ENCODE measurements around the gene SPOCK1. TPM values are rescaled to one million over a fixed set of nuclear protein-coding genes. Genes with fewer than 3 reads are reported as not detected.

The SPOCK1 gene
- total RNA-seq, 2 donors from 2014 or later, result 75.0 to 213 TPM

DNA sequence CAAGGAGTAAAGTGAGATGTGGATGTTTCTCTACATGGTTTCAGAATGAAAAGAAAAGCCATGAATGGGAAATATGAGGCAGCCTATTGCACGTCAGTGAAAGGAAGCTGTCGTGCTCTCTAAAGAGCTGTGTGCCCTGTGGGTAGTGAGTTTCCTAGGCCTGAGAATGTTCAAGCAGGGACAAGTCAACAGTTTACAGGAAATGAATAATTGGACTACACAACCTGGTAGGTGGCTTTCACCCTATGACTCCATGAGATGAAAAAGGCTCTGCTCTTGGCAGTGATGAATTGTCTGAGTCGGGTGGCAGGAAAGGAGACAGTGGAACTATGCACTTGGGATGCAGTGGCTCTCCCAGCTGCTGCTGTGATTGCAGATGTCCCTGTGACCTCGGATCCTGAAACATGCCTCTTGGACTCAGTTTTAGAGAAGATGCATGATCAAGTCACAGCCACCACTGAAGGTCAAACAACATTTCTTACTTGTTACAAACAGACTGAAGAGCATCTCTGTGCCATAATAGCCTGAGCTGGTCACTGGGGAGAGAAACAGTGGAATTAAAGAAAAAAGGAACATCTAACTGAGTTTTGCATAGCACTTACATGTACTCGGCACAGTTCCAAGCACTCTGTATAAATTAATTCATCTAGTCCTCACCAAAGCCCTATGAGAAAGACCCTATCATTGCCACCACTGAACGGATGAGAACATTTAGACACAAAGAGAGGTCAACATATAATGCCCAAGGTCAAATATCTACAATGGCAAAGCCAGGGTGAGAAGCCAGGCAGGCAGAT lies 293.7 kb downstream of the SPOCK1 start:
- ATAC-seq (no peak), DNase-seq (no peak)
- intact Hi-C loops (cut with DNase I), result no loop called here

GRCh38 chr5:137203011-137203632 lies 296.0 kb downstream of the SPOCK1 start:
- no peak for ATAC-seq
- intact Hi-C loops (cut with DNase I), result no loop called here
- no peak for DNase-seq

DNA sequence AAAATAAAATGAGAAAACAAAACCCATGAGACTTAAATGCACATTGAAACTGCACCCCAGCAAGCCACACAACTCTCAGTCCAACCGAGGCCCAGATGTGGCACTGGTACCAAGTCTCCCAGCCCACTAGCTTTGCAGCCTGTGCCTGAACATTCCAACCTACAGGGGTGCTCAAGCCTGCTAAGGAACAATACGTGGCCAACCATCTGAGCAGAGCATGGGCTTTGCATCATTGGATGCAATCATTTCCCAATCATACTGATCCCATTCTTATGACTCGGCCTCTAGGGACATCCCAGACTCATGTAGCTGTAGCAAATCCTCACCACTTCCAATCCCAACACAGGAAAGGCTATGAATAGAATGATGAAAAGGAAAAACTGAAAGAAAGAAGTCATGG lies 297.2 kb downstream of the SPOCK1 start:
- intact Hi-C loops (cut with DNase I), result no loop called here
- DNase-seq (peak; percentile 44), ATAC-seq (peak; percentile 55 to 57)

DNA sequence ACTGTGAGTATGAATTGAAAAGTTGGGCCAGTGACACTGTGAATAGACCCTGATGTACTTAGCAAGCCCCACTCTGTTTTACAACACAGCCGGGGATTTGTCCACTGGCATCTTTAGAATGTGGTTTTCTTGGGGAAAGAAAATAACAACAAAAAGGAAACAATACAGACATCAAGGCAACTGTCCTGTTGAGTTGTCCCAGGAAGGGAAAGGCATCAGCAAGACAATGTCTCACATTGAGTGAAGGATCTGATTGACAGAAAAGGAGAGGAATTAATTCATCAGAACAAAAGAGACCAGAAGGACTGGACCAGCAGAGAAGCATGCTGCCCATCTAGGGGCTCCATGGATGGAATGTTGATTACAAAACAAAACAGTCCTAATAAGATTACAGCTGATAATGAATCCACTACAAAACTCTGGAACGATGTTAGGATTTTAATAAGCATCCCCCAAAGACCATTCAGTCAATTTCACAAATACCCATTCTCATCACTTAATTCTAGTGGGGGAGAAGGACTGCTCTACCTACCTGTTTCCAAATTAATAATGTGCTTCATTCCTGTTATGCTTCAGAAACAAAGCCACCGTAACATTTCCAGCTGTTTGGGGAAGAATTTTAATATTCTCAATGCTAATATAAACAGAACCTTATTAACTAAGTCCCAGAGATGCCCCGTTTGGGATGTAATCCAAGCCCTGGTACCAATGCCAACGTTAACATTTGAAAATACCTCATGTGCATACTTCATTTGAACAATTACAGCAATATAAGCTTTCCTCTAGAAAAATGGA lies 298.0 kb downstream of the SPOCK1 start:
- no peak for ATAC-seq
- intact Hi-C loops (cut with DNase I), result no loop called here

DNA sequence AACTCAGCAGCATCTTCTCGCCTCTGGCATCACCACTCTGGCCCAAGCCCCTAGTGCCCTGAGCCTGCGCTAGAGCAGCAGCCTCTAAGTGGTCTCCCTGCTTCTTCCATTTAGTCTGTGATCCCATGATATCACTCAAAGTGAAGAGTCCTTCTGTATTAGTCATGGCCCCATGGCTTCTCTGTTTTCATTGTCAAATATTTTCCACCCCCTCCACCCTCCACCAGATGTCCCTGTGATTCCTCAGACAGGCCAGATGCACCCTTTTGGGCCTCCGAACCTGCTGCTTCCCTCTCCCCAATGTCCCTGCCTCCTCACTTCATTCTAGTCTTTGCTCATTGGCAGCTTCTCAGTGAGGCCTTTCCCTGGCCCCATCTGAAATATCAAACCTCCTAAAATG lies 299.2 kb downstream of the SPOCK1 start:
- DNase-seq, result no peak
- peak in 1 of 2 donors; percentile 61 for ATAC-seq
- intact Hi-C loops (cut with DNase I), result no loop called here

More for the DNA sequence above, 298.0 kb downstream of the SPOCK1 start:
- DNase-seq, result no peak

DNA sequence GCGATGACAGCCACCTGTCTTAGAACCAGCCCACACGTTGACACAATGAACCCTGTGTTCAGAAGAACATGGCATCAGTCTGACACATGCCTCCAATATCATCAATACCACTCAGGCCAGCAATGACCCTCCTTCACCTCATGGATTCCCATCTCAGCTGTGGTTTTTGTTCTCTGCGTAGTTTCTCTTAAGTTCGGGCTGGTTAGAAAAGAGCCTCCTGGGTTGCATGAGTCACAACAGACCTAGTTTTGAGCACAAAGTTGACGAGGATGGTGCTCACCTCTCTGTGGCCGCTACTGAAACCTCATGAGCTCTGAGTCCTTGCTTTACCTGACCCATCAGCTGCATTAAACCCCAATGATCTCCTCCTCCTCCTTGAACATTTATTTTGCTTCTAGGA lies 299.9 kb downstream of the SPOCK1 start:
- intact Hi-C loops (cut with DNase I), result no loop called here
- DNase-seq (no peak), ATAC-seq (no peak)

DNA sequence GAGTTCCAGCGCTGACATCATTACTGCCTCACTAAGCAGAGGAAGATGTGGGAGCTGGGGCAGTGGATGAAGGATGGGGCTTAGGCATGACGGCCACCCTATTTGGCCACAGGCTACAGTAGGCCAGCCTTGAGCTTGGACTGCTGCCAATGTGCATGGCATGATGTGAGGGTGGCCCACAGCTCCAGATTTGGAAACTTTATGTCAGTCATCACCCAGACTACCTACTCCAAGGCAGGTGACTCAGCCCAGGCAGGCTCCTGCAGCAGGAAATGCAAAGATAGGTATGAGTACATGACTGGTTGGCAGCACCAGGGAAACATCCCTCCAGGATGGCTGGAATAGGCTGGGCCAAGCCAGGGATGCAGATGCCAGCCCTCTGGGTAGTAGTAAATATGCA lies 303.6 kb downstream of the SPOCK1 start:
- intact Hi-C loops (cut with DNase I), result no loop called here
- no peak for DNase-seq
- peak in 1 of 2 donors; percentile 57 for ATAC-seq

- no peak for ATAC-seq
- no peak for DNase-seq
Measured at GRCh38 chr5:137194300-137194699, 304.8 kb downstream of the SPOCK1 start.

DNA sequence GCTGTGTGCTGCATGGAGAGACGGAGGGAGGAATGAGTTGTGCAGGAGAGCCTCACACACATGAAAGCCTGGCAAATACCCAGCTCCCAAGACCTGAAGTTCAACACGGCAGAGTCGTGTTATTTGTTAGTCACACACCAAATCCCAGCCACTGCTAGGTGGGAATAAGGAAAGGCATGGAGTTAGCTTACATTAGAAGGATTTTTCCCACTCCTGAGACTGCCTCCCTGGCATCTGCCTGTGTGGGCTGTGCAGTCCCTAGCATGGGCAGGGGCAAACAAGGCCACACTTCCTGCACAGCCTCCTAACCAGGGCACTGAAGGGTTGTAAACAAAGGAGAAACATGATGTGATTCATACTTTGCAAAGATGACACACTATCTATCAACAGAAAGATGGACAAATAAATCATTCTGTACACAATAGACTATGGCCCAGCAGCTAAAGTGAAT lies 306.8 kb downstream of the SPOCK1 start:
- DNase-seq (no peak), ATAC-seq (no peak)
- intact Hi-C loops (cut with DNase I), result no loop called here

More at GRCh38 chr5:137194300-137194699, 304.8 kb downstream of the SPOCK1 start:
- intact Hi-C loops (cut with DNase I), result no loop called here

DNA sequence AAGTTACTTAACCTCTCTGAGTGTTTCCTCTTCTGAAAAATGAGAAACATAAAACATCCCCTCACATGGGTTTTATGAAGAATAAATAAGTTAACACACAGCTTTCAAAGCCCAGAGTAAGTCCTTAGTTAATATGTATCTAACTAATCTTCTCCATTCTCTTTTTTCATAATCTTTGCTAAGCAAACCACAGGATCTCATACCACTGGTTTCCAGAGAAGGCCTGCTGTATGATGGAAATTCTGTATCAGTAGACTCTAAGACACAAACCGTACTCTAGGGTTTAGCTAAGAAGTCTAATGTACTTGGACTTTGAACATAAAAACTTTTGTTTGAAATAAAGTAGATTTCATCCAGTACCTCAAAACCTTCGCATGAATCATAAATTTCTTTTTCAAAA lies 307.9 kb downstream of the SPOCK1 start:
- no peak for ATAC-seq
- intact Hi-C loops (cut with DNase I), result no loop called here
- no peak for DNase-seq

DNA sequence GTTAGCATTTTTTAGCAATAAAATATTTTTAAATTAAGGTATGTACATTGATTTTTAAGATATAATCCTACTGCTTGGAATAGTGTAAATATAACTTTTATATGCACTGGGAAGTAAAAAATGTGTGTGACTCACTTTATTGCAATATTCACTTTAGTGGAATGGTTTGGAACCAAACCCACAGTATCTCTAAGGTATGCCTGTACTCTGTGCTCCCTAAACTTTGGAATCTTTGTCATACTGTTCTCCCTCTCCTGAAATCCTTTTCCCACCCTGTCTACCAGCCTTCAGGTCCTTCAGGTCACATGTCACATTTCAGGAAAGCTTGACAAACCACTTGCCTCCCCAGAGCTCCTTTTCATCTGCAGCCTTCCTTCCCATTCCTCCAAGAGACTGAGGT lies 308.7 kb downstream of the SPOCK1 start:
- ATAC-seq, result no peak
- no peak for DNase-seq
- intact Hi-C loops (cut with DNase I), result no loop called here

DNA sequence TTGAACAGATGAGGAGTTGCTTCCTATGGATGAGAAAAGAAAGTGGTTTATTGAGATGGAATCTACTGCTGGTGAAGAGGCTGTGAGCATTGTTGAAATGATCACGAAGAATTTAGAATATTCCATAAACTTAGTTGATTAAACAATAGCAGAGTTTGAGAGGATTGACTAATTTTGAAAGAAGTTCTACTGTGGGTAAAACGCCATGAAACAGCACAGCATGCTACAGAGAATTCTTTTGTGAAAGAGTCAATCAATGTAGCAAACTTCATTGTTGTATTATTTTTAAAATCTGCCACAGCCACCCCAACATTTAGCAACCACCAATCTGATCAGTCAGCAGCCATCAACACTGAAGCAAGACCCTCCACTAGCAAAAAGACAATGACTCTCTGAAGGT lies 309.1 kb downstream of the SPOCK1 start:
- intact Hi-C loops (cut with DNase I), result no loop called here
- DNase-seq, result no peak
- ATAC-seq, result no peak

GRCh38 chr5:137188566-137188965 lies 310.6 kb downstream of the SPOCK1 start:
- ATAC-seq (no peak), DNase-seq (no peak)
- intact Hi-C loops (cut with DNase I), result no loop called here

DNA sequence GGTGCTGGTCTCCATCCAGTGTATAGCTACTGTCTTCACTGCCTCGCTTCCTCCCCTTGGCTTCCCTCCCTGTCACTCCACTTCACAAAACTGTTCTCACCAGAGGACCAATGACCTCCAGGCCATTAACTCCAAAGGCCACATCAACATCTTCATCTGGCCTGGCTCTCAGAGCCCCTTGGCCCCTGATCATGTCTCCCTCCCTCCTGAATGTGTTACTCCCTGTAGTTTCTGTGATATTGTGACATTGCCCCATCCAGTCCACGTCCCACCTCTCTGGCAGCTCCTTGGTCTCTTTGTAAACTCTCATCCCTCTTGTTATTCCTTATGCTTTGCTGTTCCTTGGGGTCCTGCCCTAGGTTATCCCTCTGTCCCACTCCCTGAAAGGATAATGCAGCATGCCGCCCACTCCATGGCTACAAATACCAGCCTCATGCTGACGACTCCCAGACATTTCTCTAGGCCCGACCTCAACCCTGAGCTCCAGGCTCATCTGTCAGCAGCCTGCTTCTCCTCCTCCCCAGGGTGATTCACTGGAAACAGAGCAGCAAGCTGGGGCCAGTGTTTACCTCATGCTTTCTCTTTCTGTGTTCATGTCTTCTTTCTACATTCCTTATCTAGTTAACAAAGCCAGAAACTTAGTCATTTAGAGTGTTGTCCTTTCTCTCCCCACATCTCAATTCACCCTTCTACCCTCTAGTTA lies 312.2 kb downstream of the SPOCK1 start:
- ATAC-seq, result peak in 1 of 2 donors; percentile 91
- DNase-seq, result peak; percentile 33
- intact Hi-C loops (cut with DNase I), result no loop called here

DNA sequence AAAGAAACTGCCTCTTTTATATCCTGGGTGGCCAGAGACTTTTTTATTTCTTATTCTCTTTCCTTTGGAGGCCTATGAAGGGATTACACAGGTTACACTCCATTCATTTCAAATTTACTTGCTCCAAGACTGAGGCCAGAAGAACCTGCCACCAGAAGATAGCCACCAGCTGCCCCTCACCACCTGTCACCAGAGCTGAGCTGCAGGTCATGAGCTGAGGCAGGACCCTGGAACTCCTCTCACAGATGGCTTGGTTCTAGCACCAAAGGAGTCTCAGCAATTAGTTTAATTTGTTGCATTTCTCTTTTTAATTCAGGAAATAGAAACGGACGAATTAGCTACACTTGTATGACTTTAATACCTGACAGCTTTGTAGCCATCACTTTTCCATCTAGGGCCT lies 313.9 kb downstream of the SPOCK1 start:
- no peak for ATAC-seq
- no peak for DNase-seq
- intact Hi-C loops (cut with DNase I), result no loop called here

DNA sequence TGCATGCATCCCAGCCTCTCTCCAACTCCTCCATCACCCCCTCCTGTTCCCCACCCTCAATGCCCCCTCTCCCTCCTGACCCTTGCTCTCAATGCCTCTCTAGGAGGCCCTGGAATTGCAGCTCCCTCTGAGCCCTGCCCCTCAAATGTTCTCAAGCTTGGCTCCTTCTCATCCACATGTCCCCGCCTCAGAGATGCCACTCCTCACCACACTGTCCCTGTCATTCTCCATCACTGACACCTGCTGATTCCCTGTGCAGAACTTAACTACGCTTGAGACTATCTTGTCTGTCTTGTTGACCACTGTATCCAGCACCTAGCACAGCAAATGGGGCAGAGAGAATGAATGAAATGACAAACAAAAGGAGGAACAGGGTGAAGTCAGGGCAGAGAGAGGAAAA lies 314.4 kb downstream of the SPOCK1 start:
- no peak for DNase-seq
- ATAC-seq, result peak; percentile 70 to 82
- intact Hi-C loops (cut with DNase I), result no loop called here

DNA sequence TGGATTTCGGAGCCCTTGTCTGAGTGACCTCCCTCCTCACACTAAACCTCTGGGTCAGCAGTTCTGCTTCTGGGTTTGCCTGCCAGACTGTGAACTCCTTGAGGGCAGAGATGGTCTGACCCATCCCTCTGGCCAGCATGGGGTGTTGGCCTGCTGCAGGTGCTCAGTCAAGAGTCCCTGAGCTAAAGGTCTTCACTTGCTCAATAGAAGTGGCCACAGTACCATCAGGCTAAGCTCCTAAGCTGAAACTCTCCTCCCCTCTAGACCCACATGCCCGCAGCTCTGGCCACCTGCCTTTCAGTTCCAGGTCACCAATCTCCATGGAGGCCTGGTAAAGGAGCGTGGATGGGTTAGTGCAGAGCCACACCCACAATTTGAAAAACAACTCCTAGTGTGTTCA lies 316.6 kb downstream of the SPOCK1 start:
- intact Hi-C loops (cut with DNase I), result no loop called here
- DNase-seq (no peak), ATAC-seq (no peak)

DNA sequence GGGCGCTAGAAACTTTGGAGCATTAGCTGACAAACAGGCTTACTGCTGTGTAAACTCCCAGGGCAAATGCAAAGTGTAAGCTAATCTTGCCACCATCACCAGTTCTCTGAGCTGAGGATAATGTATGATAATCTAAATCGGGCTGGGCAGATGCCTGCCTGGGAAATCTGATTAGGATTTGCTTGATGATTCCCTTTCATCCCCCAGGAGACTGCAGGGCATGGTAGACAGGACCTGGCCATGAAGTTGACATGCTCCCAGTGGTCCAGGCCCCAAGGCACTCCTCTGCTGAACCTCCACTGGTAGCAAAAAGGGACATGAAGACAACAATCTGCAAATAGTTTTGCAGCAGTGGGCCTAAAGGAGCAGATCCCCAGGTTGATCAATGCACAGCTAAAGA lies 317.5 kb downstream of the SPOCK1 start:
- intact Hi-C loops (cut with DNase I), result no loop called here
- DNase-seq, result no peak
- ATAC-seq, result no peak

- intact Hi-C loops (cut with DNase I), result no loop called here
- DNase-seq (no peak), ATAC-seq (no peak)
Measured at GRCh38 chr5:137179203-137179602, 319.9 kb downstream of the SPOCK1 start.

All from left cardiac atrium (tissue), 4 donors.